Measurements from ENCODE around the gene EPHA10. TPM values are rescaled to one million over a fixed set of nuclear protein-coding genes. Genes with fewer than 3 reads are reported as not detected.
A peak's percentile ranks its signal among the peaks of the same experiment; 100 is the strongest.

The EPHA10 gene
- total RNA-seq: 0.32 TPM
- long read RNA-seq: 0 reads

GRCh38 chr1:37764888-37765441, at the start of gene EPHA10:
TSS of gene EPHA10 (minus strand) at chr1:37765120. CDS start at chr1:37765066, 54 bp downstream.
- DNase-seq (ENCODE audit: missing footprints): no peak
- no peak for ATAC-seq
- intact Hi-C loops (cut with DNase I): no loop called here

GRCh38 chr1:37814252-37814651, 49.3 kb upstream of the EPHA10 start:
- intact Hi-C loops (cut with DNase I): no loop called here
- no peak for DNase-seq (ENCODE audit: missing footprints)
- ATAC-seq: no peak

- no peak for DNase-seq (ENCODE audit: missing footprints)
- ATAC-seq: no peak
- intact Hi-C loops (cut with DNase I): no loop called here
Measured at GRCh38 chr1:37813529-37814145, 48.7 kb upstream of the EPHA10 start.

- ATAC-seq (no peak), DNase-seq (ENCODE audit: missing footprints) (peak; percentile 86)
- intact Hi-C loops (cut with DNase I): no loop called here
Measured at GRCh38 chr1:37811027-37811655, 46.2 kb upstream of the EPHA10 start.

- intact Hi-C loops (cut with DNase I): loop anchor here (5.0 kb wide), 1 partner anchor 118 kb away; the partner anchor contains the start of gene CDCA8
- DNase-seq (ENCODE audit: missing footprints): no peak
Measured at GRCh38 chr1:37809942-37810341, 45.0 kb upstream of the EPHA10 start.

GRCh38 chr1:37808369-37809319, 43.7 kb upstream of the EPHA10 start:
- intact Hi-C loops (cut with DNase I): loop anchor here (1.0 to 5.0 kb wide), 3 partner anchors 51 to 212 kb away; partner anchors contain the start of genes CDCA8 and MTF1
- DNase-seq (ENCODE audit: missing footprints) (peak; percentile 77), ATAC-seq (peak; percentile 88)

More at GRCh38 chr1:37809942-37810341, 45.0 kb upstream of the EPHA10 start:
- ATAC-seq: no peak

- DNase-seq (ENCODE audit: missing footprints) (peak; percentile 97), ATAC-seq (peak; percentile 95)
- intact Hi-C loops (cut with DNase I): loop anchor here (1.0 to 5.0 kb wide), 3 partner anchors 52 to 211 kb away; partner anchors contain the start of genes CDCA8 and MTF1
Measured at GRCh38 chr1:37807555-37808368, 42.8 kb upstream of the EPHA10 start, which contains the start of the genes C1orf122 and YRDC. TSS of gene C1orf122 (plus strand) at chr1:37807790. CDS start at chr1:37808405, 615 bp downstream. TSS of gene YRDC (minus strand) at chr1:37808208. CDS start at chr1:37808180, 28 bp downstream.

GRCh38 chr1:37807220-37807554, 42.3 kb upstream of the EPHA10 start:
- DNase-seq (ENCODE audit: missing footprints): no peak
- no peak for ATAC-seq
- intact Hi-C loops (cut with DNase I): loop anchor here (5.0 kb wide), 1 partner anchor 115 kb away; the partner anchor contains the start of gene CDCA8

- DNase-seq (ENCODE audit: missing footprints) (no peak), ATAC-seq (no peak)
- intact Hi-C loops (cut with DNase I): no loop called here
Measured at GRCh38 chr1:37802439-37802838, 37.5 kb upstream of the EPHA10 start.

GRCh38 chr1:37797750-37798345, 32.9 kb upstream of the EPHA10 start:
- DNase-seq (ENCODE audit: missing footprints) (no peak), ATAC-seq (no peak)
- intact Hi-C loops (cut with DNase I): no loop called here

- peak; percentile 76 for DNase-seq (ENCODE audit: missing footprints)
- no peak for ATAC-seq
- intact Hi-C loops (cut with DNase I): no loop called here
Measured at GRCh38 chr1:37795340-37796125, 30.6 kb upstream of the EPHA10 start.

- ATAC-seq: no peak
- intact Hi-C loops (cut with DNase I): no loop called here
- DNase-seq (ENCODE audit: missing footprints): no peak
Measured at GRCh38 chr1:37794372-37795339, 29.7 kb upstream of the EPHA10 start.

- intact Hi-C loops (cut with DNase I): no loop called here
- DNase-seq (ENCODE audit: missing footprints): no peak
- peak; percentile 73 for ATAC-seq
Measured at GRCh38 chr1:37793773-37794371, 29.0 kb upstream of the EPHA10 start, which contains the start of gene MANEAL. TSS of gene MANEAL (plus strand) at chr1:37793847. CDS start at chr1:37794183, 336 bp downstream.

- DNase-seq (ENCODE audit: missing footprints): no peak
- intact Hi-C loops (cut with DNase I): no loop called here
- ATAC-seq: no peak
Measured at GRCh38 chr1:37792943-37793686, 28.2 kb upstream of the EPHA10 start.

- ATAC-seq (no peak), DNase-seq (ENCODE audit: missing footprints) (no peak)
- intact Hi-C loops (cut with DNase I): no loop called here
Measured at GRCh38 chr1:37782491-37782890, 17.6 kb upstream of the EPHA10 start.
